ENCODE data around the gene ZNF430. TPM values are rescaled to one million over a fixed set of nuclear protein-coding genes. Genes with fewer than 3 reads are reported as not detected.

ZNF430 gene
- total and polyA plus RNA-seq, 2 of the 8 experiments (the other 6 are each of a cell fraction or from before 2014, with no cell fraction given): 4.1 to 16.1 TPM

DNA sequence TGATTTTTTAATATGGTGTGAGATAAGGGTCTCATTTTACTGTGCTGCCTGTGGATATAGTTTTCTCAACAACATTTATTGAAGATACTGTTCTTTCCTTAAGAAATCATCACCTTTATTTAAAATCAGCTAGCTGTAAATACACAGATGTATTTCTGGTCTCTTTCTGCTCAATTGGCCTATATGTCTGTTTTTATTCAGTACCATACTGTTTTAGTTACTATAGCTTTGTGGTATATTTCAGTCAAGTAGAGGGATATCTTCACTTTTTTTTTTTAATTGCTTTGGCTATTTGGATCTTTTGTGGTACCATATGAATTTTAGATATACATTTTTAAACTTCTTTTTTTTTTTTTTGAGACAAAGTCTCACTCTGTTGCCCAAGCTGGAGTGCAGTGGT lies 44.9 kb downstream of the ZNF430 start:
- Histone ChIP-seq H2BK12ac (ENCODE audit: low read depth, low read length) (no peak overlapping the region), H3K56ac (replicated peaks; ENCODE audit: insufficient read length, low read depth, low read length) (no peak overlapping the region), H3K14ac (ENCODE audit: insufficient read length) (no peak overlapping the region), H3K4me3 (ENCODE audit: extremely low read depth in 1 of 4, insufficient read depth in 2 of 4, low read depth in 3 of 4, low read length in 4 of 4) (no peak overlapping the region), H4K8ac (ENCODE audit: extremely low read depth, insufficient read depth, low read length) (no peak overlapping the region), H2BK20ac (ENCODE audit: low read length) (no peak overlapping the region), H3K36me3 (ENCODE audit: control insufficient read depth in 2 of 4, insufficient read depth in 4 of 4, low read length in 3 of 4) (no peaks in the 10 kb centered on the region; a peak in 1 of 8 replicates), H3K9me3 (ENCODE audit: insufficient read depth in 2 of 2, low read depth in 1 of 2, low read length in 1 of 2) (no peaks in the 10 kb centered on the region), H3K27me3 (replicated peaks in 1 of 4; ENCODE audit: control insufficient read depth in 3 of 4, extremely low read depth in 1 of 4, insufficient read depth in 3 of 4, low read length in 3 of 4) (no peaks in the 10 kb centered on the region), H3K9ac (replicated peaks in 1 of 4; ENCODE audit: extremely low read depth in 1 of 4, low read depth in 3 of 4, low read length in 3 of 4) (no peak overlapping the region), H2AK5ac (ENCODE audit: low read depth, low read length) (no peak overlapping the region), H2BK5ac (ENCODE audit: low read depth, low read length) (no peak overlapping the region), H3K4ac (replicated peaks; ENCODE audit: insufficient read length, low read depth, low read length) (no peak overlapping the region), H2BK15ac (ENCODE audit: low read length) (no peak overlapping the region), H4K5ac (ENCODE audit: insufficient read length, low read depth, low read length) (no peak overlapping the region), H4K91ac (replicated peaks; ENCODE audit: insufficient read length, low read length) (no peak overlapping the region), H4K20me1 (replicated peaks in 1 of 2; ENCODE audit: control insufficient read depth in 1 of 2, insufficient read depth in 2 of 2, low read length in 2 of 2) (no peaks in the 10 kb centered on the region), H3K4me1 (replicated peaks in 1 of 4; ENCODE audit: control insufficient read depth in 3 of 4, insufficient read depth in 4 of 4, low read length in 3 of 4) (no peaks in the 10 kb centered on the region), H3K79me2 (ENCODE audit: control insufficient read depth in 1 of 2, insufficient read depth in 2 of 2, low read length in 2 of 2) (no peaks in the 10 kb centered on the region), H3K18ac (ENCODE audit: extremely low read depth, low read length) (no peak overlapping the region), H2BK120ac (replicated peaks; ENCODE audit: low read depth, low read length) (no peak overlapping the region), H3K27ac (ENCODE audit: low read depth, low read length) (no peak overlapping the region), H3K23me2 (ENCODE audit: low read depth, low read length) (no peaks in the 10 kb centered on the region), H3K4me2 (ENCODE audit: insufficient read depth in 1 of 2, low read depth in 2 of 2, low read length in 2 of 2) (no peak overlapping the region), H2AFZ (ENCODE audit: low read length) (no peak overlapping the region), H3K23ac (ENCODE audit: insufficient read length) (no peak overlapping the region), H3K79me1 (ENCODE audit: low read depth, low read length) (no peaks in the 10 kb centered on the region)
- TF ChIP-seq CEBPB (IDR thresholded peaks at IDR 0.05; ENCODE audit: low read depth, low read length) (no peak), GABPA (IDR thresholded peaks at IDR 0.05; ENCODE audit: borderline replicate concordance, insufficient read depth, low read length) (no peak), MAFK (IDR thresholded peaks at IDR 0.05; ENCODE audit: low read depth, low read length) (no peak), CBX5 (IDR thresholded peaks at IDR 0.05; ENCODE audit: low read depth, low read length) (no peak), SIX5 (IDR thresholded peaks at IDR 0.05; ENCODE audit: low read depth, low read length) (no peak), RNF2 (IDR thresholded peaks at IDR 0.05; ENCODE audit: borderline replicate concordance, low read depth, low read length, missing control alignments, poor library complexity, severe bottlenecking) (no peak), TAF7 (optimal IDR thresholded peaks at IDR 0.05; ENCODE audit: borderline replicate concordance, low read depth, low read length) (no peak), BRCA1 (IDR thresholded peaks at IDR 0.05; ENCODE audit: low read depth, low read length) (no peak)
- ChIA-PET CTCF (ENCODE audit: partially characterized antibody) (interaction anchor here (0.6 to 0.7 kb wide), 2 partner anchors 102 to 615 kb away, joined by 3 to 4 read pairs; no protein-coding TSS in a partner anchor), POLR2A (ENCODE audit: partially characterized antibody) (no interaction called here)
- FAIRE-seq: no peak
- DNase-seq (ENCODE audit: low read depth in 1 of 2, low spot score in 2 of 2): no peak
